Measurements from ENCODE around the gene CCDC88C. TPM values are rescaled to one million over a fixed set of nuclear protein-coding genes. Genes with fewer than 3 reads are reported as not detected.

The CCDC88C gene
- total RNA-seq, 1 donor from 2014 or later: 44.6 TPM

- H3K4me1 Mint-ChIP-seq: no peaks in the 10 kb centered on the region
- no peak overlapping the region for H3K27ac Mint-ChIP-seq (ENCODE audit: unreplicated experiment)
- peaks cover 32% of the 10 kb centered on the region for H3K36me3 Mint-ChIP-seq (ENCODE audit: low read depth)
- no peak for DNase-seq (ENCODE audit: low read depth, low spot score)
- TF ChIP-seq CTCF (conservative IDR thresholded peaks at IDR 0.05): no peak
- no peak overlapping the region for H3K4me3 Mint-ChIP-seq
- H3K27me3 Mint-ChIP-seq (ENCODE audit: low read depth): no peaks in the 10 kb centered on the region
- H3K9me3 Mint-ChIP-seq: no peaks in the 10 kb centered on the region
These were observed 109.3 kb downstream of the CCDC88C start for GRCh38 chr14:91308337-91308736.

- peaks cover 26% of the 10 kb centered on the region for H3K36me3 Mint-ChIP-seq (ENCODE audit: low read depth)
- TF ChIP-seq CTCF (conservative IDR thresholded peaks at IDR 0.05): no peak
- H3K27me3 Mint-ChIP-seq (ENCODE audit: low read depth): no peaks in the 10 kb centered on the region
- DNase-seq (ENCODE audit: low read depth, low spot score): no peak
- H3K4me3 Mint-ChIP-seq: no peak overlapping the region
- no peak overlapping the region for H3K27ac Mint-ChIP-seq (ENCODE audit: unreplicated experiment)
- H3K9me3 Mint-ChIP-seq: no peaks in the 10 kb centered on the region
- no peaks in the 10 kb centered on the region for H3K4me1 Mint-ChIP-seq
These were observed 110.0 kb downstream of the CCDC88C start for GRCh38 chr14:91307652-91308051.

GRCh38 chr14:91307046-91307445, 110.6 kb downstream of the CCDC88C start:
- H3K9me3 Mint-ChIP-seq: no peaks in the 10 kb centered on the region
- H3K4me3 Mint-ChIP-seq: no peak overlapping the region
- H3K27ac Mint-ChIP-seq (ENCODE audit: unreplicated experiment): no peak overlapping the region
- no peak for TF ChIP-seq CTCF (conservative IDR thresholded peaks at IDR 0.05)
- no peak for DNase-seq (ENCODE audit: low read depth, low spot score)
- peaks cover 30% of the 10 kb centered on the region for H3K36me3 Mint-ChIP-seq (ENCODE audit: low read depth)
- no peaks in the 10 kb centered on the region for H3K4me1 Mint-ChIP-seq
- H3K27me3 Mint-ChIP-seq (ENCODE audit: low read depth): no peaks in the 10 kb centered on the region

- H3K9me3 Mint-ChIP-seq: no peaks in the 10 kb centered on the region
- no peaks in the 10 kb centered on the region for H3K27me3 Mint-ChIP-seq (ENCODE audit: low read depth)
- H3K27ac Mint-ChIP-seq (ENCODE audit: unreplicated experiment): no peak overlapping the region
- no peaks in the 10 kb centered on the region for H3K4me1 Mint-ChIP-seq
- no peak for TF ChIP-seq CTCF (conservative IDR thresholded peaks at IDR 0.05)
- DNase-seq (ENCODE audit: low read depth, low spot score): no peak
- no peak overlapping the region for H3K4me3 Mint-ChIP-seq
- H3K36me3 Mint-ChIP-seq (ENCODE audit: low read depth): peaks cover 30% of the 10 kb centered on the region
These were observed 111.1 kb downstream of the CCDC88C start for GRCh38 chr14:91306547-91306946.

- H3K27me3 Mint-ChIP-seq (ENCODE audit: low read depth): no peaks in the 10 kb centered on the region
- H3K27ac Mint-ChIP-seq (ENCODE audit: unreplicated experiment): no peak overlapping the region
- H3K36me3 Mint-ChIP-seq (ENCODE audit: low read depth): peaks cover 24% of the 10 kb centered on the region
- H3K9me3 Mint-ChIP-seq: no peaks in the 10 kb centered on the region
- no peak overlapping the region for H3K4me3 Mint-ChIP-seq
- DNase-seq (ENCODE audit: low read depth, low spot score): no peak
- H3K4me1 Mint-ChIP-seq: no peaks in the 10 kb centered on the region
- no peak for TF ChIP-seq CTCF (conservative IDR thresholded peaks at IDR 0.05)
These were observed 111.8 kb downstream of the CCDC88C start for GRCh38 chr14:91305650-91306431.

Measured in neural crest cell (in vitro differentiated cells).